Measurements from ENCODE around the gene ZNF543.
"Not testable (repeated sequence)": the region's sequence is repeated elsewhere in the genome, so short reads cannot be mapped to it uniquely, and the experiment has no call there.

ZNF543 gene

GRCh38 chr19:57321116-57321515, 844 bp downstream of the ZNF543 start:
- DNase-seq (ENCODE audit: low read depth): no peak

- no peak for DNase-seq (ENCODE audit: low read depth)
Observed at GRCh38 chr19:57321751-57322150, 1.5 kb downstream of the ZNF543 start.

- no peak for DNase-seq (ENCODE audit: low read depth)
Observed at GRCh38 chr19:57324992-57325391, 4.7 kb downstream of the ZNF543 start.

- DNase-seq (ENCODE audit: low read depth): no peak
Observed at GRCh38 chr19:57327993-57328392, 7.7 kb downstream of the ZNF543 start.

- DNase-seq (ENCODE audit: low read depth): no peak
Observed at GRCh38 chr19:57334191-57334590, 13.9 kb downstream of the ZNF543 start.

GRCh38 chr19:57338877-57339276, 18.6 kb downstream of the ZNF543 start:
- DNase-seq (ENCODE audit: low read depth): no peak

- DNase-seq (ENCODE audit: low read depth): no peak
Observed at GRCh38 chr19:57342582-57342981, 22.3 kb downstream of the ZNF543 start.

GRCh38 chr19:57348136-57348535, 27.9 kb downstream of the ZNF543 start:
- DNase-seq (ENCODE audit: low read depth): no peak

GRCh38 chr19:57350877-57351805, 30.9 kb downstream of the ZNF543 start, which contains the start of gene ZNF304:
TSS of gene ZNF304 (plus strand) at chr19:57351271. CDS start at chr19:57351665, 394 bp downstream.
- DNase-seq (ENCODE audit: low read depth): peak; percentile 66

GRCh38 chr19:57351867-57352266, 31.6 kb downstream of the ZNF543 start:
- DNase-seq (ENCODE audit: low read depth): no peak

- no peak for DNase-seq (ENCODE audit: low read depth)
Observed at GRCh38 chr19:57355916-57356315, 35.6 kb downstream of the ZNF543 start.

GRCh38 chr19:57357406-57357805, 37.1 kb downstream of the ZNF543 start:
- DNase-seq (ENCODE audit: low read depth): no peak

GRCh38 chr19:57359300-57359699, 39.0 kb downstream of the ZNF543 start:
- no peak for DNase-seq (ENCODE audit: low read depth)

GRCh38 chr19:57362419-57362818, 42.1 kb downstream of the ZNF543 start:
- DNase-seq (ENCODE audit: low read depth): no peak

GRCh38 chr19:57362997-57363687, 42.9 kb downstream of the ZNF543 start, which contains the start of the genes TRAPPC2B and ZNF547:
TSS of gene TRAPPC2B (plus strand) at chr19:57363551. CDS start at chr19:57364834, 1,283 bp downstream.
TSS of gene ZNF547 (plus strand) at chr19:57363551. CDS start at chr19:57368556, 5,005 bp downstream.
- DNase-seq (ENCODE audit: low read depth): peak; percentile 94

GRCh38 chr19:57363688-57364181, 43.5 kb downstream of the ZNF543 start:
- no peak for DNase-seq (ENCODE audit: low read depth)

- no peak for DNase-seq (ENCODE audit: low read depth)
Observed at GRCh38 chr19:57366776-57367175, 46.5 kb downstream of the ZNF543 start.

GRCh38 chr19:57374179-57374578, 53.9 kb downstream of the ZNF543 start:
- no peak for DNase-seq (ENCODE audit: low read depth)

GRCh38 chr19:57374647-57375046, 54.4 kb downstream of the ZNF543 start:
- DNase-seq (ENCODE audit: low read depth): not testable (repeated sequence)

- DNase-seq (ENCODE audit: low read depth): no peak
Observed at GRCh38 chr19:57376151-57376550, 55.9 kb downstream of the ZNF543 start.

GRCh38 chr19:57377498-57378146, 57.4 kb downstream of the ZNF543 start:
- no peak for DNase-seq (ENCODE audit: low read depth)

All from activated T-cell treated with anti-CD3 and anti-CD28 coated beads for 1 hour (primary cell).